GM12873 (cell line): ENCODE data around the gene PSD2.

ENCODE experiments used
- CTCF ChIP-seq: IDR thresholded peaks from 2 replicates; pipeline ENCODE4 v1.5.1; 2012; ENCODE audit warnings: low read depth, mild to moderate bottlenecking, moderate library complexity, low read length, control low read depth; ENCODE audit not compliant: insufficient read depth; ENCODE audit errors: missing control alignments

The PSD2 gene

DNA sequence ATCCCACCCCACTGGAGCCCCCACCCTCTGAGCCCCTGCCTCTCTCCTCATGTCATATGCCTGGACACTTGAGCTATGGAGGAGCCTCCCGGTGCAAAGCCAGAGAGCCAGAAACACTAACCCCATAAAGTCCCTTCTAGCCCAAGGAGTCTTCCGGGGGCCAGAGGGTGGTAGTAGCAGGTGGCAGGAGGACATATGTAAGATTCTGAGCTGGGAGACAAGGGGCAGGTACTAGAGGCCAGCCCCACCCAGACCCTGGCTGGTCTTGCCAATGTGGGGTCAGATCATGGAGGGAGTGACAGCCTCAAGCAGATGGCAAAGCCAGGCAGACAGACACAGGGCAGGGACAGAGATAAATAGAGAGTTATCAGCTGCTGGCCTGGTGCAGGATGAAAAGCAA lies 63.4 kb downstream of the PSD2 start:
- TF ChIP-seq CTCF = no peak

GRCh38 chr5:139861021-139861888 lies 65.6 kb downstream of the PSD2 start:
- no peak for TF ChIP-seq CTCF

GRCh38 chr5:139861889-139862207 lies 66.2 kb downstream of the PSD2 start:
- TF ChIP-seq CTCF = no peak

DNA sequence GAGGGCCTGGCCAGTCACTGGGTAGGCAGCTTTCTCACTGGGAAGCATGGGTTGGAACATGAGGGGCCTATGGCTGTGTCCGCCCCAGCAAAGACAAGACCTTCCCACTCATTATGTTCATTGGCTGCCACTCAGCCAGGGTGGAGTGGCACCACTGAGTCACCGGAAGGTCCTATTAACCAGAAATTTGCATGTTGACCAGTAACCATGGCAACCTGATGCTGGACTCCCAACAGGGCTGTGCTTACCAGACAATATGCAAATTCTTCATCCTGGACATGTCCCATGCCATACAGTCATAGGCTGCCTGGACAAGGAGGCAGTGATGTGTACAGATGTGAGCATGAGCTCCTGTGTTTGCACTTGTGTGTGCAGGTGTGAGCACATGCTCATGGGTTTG lies 66.7 kb downstream of the PSD2 start:
- TF ChIP-seq CTCF = no peak

DNA sequence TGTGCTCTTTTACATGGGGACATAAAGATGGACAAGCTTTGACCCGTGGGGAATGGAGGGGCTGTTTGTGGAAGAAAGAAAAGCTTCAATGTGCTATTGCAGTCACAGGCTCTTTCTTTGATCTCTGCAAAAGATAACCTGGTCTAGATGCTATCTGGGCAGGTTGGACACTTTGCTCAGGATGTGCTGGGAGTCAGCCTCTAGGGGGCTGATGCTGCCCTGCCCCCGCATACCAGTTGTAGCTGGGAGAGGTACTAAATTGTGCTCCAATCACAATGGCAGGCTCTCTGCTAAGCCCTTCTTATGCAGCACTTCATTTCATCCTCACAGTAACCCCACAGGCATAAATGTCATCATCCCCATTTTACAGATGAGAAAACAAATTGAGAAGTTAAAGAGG lies 67.2 kb downstream of the PSD2 start:
- TF ChIP-seq CTCF = peak; percentile 40

- TF ChIP-seq CTCF = no peak
Observed at GRCh38 chr5:139863361-139863760, 67.8 kb downstream of the PSD2 start.

DNA sequence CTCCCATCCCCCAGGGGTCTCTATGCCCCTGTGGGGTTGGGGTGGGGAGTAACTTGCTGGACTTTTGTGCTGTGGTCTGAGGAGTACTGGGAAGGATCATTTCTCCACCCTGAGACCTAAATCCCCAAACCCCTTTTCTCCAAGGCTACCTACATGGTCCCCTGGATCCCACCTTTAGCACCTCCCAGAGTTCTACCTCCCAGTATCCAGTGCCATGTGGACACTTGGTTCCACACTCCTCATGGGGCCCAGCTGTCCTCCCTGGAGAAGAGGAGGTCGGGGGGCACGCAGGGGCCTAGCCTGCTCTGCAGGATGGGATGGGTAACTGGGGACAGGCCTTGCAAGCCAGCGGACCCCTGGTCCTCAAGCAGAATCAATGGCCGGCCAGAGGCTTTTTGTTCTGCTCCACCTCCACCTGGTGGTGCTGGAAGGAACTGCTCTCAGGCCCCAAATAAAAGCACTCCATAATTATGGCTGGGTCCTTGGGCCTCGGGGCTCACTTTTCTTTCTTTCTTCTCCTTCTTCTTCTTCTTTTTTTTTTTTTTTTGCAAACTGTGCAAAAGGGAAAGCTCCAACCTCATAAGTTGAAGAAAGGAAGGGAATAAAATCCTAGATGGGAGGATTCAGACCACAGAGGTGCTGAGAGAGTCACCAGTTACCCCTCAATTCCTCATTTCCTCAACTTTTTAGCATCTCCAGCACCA lies 68.4 kb downstream of the PSD2 start:
- TF ChIP-seq CTCF = peak; percentile 89
